Prostate gland (tissue), 2 donors: ENCODE results near the gene HLA-DPB1.

Experiments
- POLR2A ChIP-seq: fragments of 450-650 bp; IDR thresholded peaks from one replicate; pipeline ENCODE4 v1.6.1; 2016; ENCODE audit warnings: antibody characterized with exemption, mild to moderate bottlenecking
- TF ChIP-seq, protein P1 (sequence below), 4 experiments: fragments of 200-600 bp in 2 of 4; fragments of 450-650 bp in 2 of 4; sonication (generic) in 2 of 4; IDR thresholded peaks; 1 replicate in 3 of 4; 2 replicates in 1 of 4; pipeline ENCODE4 v1.5.1; 2016 to 2019; ENCODE audit warnings: antibody characterized with exemption in 4 of 4, mild to moderate bottlenecking in 2 of 4, moderate library complexity in 2 of 4

DNA sequence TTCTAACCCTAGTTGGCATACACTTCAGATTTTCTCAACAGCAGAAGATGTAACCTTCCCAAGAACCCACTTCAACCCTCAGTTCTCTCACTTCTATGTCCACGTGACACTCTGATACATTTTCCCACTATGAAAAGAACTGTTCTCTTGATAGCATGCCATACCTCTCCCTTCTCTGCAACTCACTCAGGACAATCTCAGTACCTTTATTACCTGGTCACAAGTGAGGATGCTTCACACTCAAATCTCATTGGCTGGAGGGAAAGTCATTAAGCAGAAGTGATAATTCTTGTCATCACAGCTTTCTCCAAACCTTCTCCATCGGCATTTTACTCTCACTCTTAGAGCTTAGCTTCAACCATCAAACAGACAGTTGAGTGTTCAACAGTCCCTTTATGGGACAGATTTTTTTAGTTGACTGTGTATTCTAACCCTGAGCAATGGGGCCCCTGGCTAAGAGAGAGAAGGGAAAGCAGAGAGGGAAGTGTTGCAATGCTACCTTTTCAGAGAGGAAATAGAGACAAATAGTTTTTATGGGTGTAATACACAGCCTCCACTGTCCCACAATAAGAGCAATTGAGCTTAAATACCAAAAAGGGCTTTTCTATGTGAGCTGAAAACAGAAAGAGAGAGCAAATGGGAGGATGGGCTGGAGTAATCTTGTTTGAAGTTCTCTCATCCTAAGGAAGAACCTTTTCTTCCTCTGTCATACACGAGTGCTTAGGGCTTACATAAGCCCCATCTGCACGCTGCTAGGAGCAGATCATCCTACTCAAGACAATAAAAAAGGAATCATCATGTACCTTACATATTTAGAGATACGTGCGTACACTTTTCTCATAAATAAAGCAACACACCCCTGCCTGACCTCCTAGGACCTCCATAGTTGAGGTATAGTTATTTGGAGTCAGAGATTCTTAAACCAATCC, 18.3 kb upstream of the HLA-DPB1 start:
- TF ChIP-seq POLR2A = no peak
- TF ChIP-seq, protein P1, sequence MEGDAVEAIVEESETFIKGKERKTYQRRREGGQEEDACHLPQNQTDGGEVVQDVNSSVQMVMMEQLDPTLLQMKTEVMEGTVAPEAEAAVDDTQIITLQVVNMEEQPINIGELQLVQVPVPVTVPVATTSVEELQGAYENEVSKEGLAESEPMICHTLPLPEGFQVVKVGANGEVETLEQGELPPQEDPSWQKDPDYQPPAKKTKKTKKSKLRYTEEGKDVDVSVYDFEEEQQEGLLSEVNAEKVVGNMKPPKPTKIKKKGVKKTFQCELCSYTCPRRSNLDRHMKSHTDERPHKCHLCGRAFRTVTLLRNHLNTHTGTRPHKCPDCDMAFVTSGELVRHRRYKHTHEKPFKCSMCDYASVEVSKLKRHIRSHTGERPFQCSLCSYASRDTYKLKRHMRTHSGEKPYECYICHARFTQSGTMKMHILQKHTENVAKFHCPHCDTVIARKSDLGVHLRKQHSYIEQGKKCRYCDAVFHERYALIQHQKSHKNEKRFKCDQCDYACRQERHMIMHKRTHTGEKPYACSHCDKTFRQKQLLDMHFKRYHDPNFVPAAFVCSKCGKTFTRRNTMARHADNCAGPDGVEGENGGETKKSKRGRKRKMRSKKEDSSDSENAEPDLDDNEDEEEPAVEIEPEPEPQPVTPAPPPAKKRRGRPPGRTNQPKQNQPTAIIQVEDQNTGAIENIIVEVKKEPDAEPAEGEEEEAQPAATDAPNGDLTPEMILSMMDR (IDR thresholded peaks at IDR 0.05) = no peak
